Daoy (cell line): ENCODE results near the gene P4HA2. TPM values are rescaled to one million over a fixed set of nuclear protein-coding genes. Genes with fewer than 3 reads are reported as not detected.
A peak's percentile ranks its signal among the peaks of the same experiment; 100 is the strongest.

Source experiments
- DNase-seq: peaks from one replicate; pipeline ENCODE4 v3.0.0-alpha.2; 2015; ENCODE audit warnings: low read depth
- total RNA-seq: library from RNA; depleted of rRNA; stranded (reverse); fragments of >200 nt; shearing (Covaris generic); gene quantifications from 2 replicates; pipeline ENCODE4 v1.2.3, GENCODE V29; 2014

The P4HA2 gene
- total RNA-seq, 1 experiment from 2014 or later, result 118 TPM

GRCh38 chr5:132250547-132250946, 22.9 kb upstream of the P4HA2 start:
- no peak for DNase-seq

- no peak for DNase-seq
These were observed 19.2 kb upstream of the P4HA2 start for GRCh38 chr5:132246806-132247205.

- no peak for DNase-seq
These were observed 17.9 kb upstream of the P4HA2 start for GRCh38 chr5:132245593-132245992.

- DNase-seq, result no peak
These were observed 15.8 kb upstream of the P4HA2 start for GRCh38 chr5:132243366-132243977.

GRCh38 chr5:132239776-132240175, 12.1 kb upstream of the P4HA2 start:
- no peak for DNase-seq

- no peak for DNase-seq
These were observed 11.3 kb upstream of the P4HA2 start for GRCh38 chr5:132238901-132239500.

- DNase-seq, result peak; percentile 73
These were observed 10.6 kb upstream of the P4HA2 start for GRCh38 chr5:132238169-132238744.

GRCh38 chr5:132237670-132238069, 10.0 kb upstream of the P4HA2 start:
- no peak for DNase-seq

- peak; percentile 56 for DNase-seq
These were observed 9.5 kb upstream of the P4HA2 start for GRCh38 chr5:132237141-132237540.

GRCh38 chr5:132235340-132235739, 7.7 kb upstream of the P4HA2 start:
- DNase-seq, result no peak

GRCh38 chr5:132234684-132235062, 7.0 kb upstream of the P4HA2 start:
- no peak for DNase-seq

GRCh38 chr5:132233811-132234683, 6.4 kb upstream of the P4HA2 start:
- no peak for DNase-seq

GRCh38 chr5:132233081-132233480, 5.4 kb upstream of the P4HA2 start:
- DNase-seq, result no peak

GRCh38 chr5:132232465-132232864, 4.8 kb upstream of the P4HA2 start:
- no peak for DNase-seq

GRCh38 chr5:132230871-132231270, 3.2 kb upstream of the P4HA2 start:
- DNase-seq, result no peak

- DNase-seq, result no peak
These were observed 1.6 kb upstream of the P4HA2 start for GRCh38 chr5:132229236-132229635.

GRCh38 chr5:132228241-132229035, 785 bp upstream of the P4HA2 start:
- DNase-seq, result no peak

- no peak for DNase-seq
These were observed 493 bp downstream of the P4HA2 start for GRCh38 chr5:132227235-132227484.

GRCh38 chr5:132226516-132227234, 978 bp downstream of the P4HA2 start:
- DNase-seq, result peak; percentile 33

GRCh38 chr5:132225165-132226032, 2.3 kb downstream of the P4HA2 start:
- peak; percentile 88 for DNase-seq
